ENCODE results near the gene CLDN6.

CLDN6 gene

DNA sequence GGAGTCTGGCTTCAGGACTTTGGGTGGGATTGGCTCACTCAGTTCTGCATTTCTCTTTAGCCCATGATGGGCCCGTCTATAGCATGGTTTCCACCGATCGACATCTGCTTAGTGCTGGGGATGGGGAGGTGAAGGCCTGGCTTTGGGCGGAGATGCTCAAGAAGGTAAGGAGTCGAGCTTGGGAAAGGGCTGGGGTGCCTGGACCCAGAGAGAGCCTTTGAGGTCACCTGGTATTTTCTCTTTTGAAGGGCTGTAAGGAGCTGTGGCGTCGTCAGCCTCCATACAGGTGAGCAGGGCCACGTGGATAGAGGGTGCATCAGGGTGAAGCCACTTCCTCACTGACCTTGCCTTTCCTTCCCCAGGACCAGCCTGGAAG, 8.0 kb upstream of the CLDN6 start:
- TF ChIP-seq, protein P1, sequence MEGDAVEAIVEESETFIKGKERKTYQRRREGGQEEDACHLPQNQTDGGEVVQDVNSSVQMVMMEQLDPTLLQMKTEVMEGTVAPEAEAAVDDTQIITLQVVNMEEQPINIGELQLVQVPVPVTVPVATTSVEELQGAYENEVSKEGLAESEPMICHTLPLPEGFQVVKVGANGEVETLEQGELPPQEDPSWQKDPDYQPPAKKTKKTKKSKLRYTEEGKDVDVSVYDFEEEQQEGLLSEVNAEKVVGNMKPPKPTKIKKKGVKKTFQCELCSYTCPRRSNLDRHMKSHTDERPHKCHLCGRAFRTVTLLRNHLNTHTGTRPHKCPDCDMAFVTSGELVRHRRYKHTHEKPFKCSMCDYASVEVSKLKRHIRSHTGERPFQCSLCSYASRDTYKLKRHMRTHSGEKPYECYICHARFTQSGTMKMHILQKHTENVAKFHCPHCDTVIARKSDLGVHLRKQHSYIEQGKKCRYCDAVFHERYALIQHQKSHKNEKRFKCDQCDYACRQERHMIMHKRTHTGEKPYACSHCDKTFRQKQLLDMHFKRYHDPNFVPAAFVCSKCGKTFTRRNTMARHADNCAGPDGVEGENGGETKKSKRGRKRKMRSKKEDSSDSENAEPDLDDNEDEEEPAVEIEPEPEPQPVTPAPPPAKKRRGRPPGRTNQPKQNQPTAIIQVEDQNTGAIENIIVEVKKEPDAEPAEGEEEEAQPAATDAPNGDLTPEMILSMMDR (IDR thresholded peaks at IDR 0.05; ENCODE audit: low read depth, low read length): no peak

GRCh38 chr16:3025032-3026002, 7.3 kb upstream of the CLDN6 start:
- no peak overlapping the region for H3K4me3 ChIP-seq (ENCODE audit: low read depth, low read length)
- TF ChIP-seq, protein P1 (IDR thresholded peaks at IDR 0.05; ENCODE audit: low read depth, low read length): no peak

More for the DNA sequence above, 8.0 kb upstream of the CLDN6 start:
- H3K4me3 ChIP-seq (ENCODE audit: low read depth, low read length): no peak overlapping the region

- TF ChIP-seq, protein P1 (IDR thresholded peaks at IDR 0.05; ENCODE audit: low read depth, low read length): no peak
- peak within 1 kb of the TSS; percentile 93 for H3K4me3 ChIP-seq (ENCODE audit: low read depth, low read length)
These were observed 5.9 kb upstream of the CLDN6 start, which contains the start of the genes HCFC1R1 and THOC6 for GRCh38 chr16:3023669-3024478. TSS of gene HCFC1R1 (minus strand) at chr16:3023942. CDS start at chr16:3023941, 1 bp downstream. TSS of gene THOC6 (plus strand) at chr16:3024035. CDS start at chr16:3024327, 292 bp downstream.

DNA sequence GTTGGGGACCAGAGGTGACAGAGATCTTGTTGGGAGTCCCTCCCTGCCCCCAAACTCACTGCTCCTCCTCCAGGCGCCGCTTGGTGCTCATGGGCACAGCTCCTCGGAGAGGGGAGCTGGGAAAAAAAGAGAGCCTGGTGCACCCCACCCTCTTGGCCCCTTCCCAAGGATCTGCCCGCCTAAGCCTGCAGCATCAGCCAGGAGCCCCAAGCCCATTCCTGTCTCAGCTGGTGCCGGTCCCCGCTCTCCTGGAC, 5.4 kb upstream of the CLDN6 start:
- peak overlapping the region; percentile 93 for H3K4me3 ChIP-seq (ENCODE audit: low read depth, low read length)
- TF ChIP-seq, protein P1 (IDR thresholded peaks at IDR 0.05; ENCODE audit: low read depth, low read length): no peak

- peak overlapping the region; percentile 93 for H3K4me3 ChIP-seq (ENCODE audit: low read depth, low read length)
- TF ChIP-seq, protein P1 (IDR thresholded peaks at IDR 0.05; ENCODE audit: low read depth, low read length): no peak
These were observed 4.9 kb upstream of the CLDN6 start for GRCh38 chr16:3022684-3023414.

DNA sequence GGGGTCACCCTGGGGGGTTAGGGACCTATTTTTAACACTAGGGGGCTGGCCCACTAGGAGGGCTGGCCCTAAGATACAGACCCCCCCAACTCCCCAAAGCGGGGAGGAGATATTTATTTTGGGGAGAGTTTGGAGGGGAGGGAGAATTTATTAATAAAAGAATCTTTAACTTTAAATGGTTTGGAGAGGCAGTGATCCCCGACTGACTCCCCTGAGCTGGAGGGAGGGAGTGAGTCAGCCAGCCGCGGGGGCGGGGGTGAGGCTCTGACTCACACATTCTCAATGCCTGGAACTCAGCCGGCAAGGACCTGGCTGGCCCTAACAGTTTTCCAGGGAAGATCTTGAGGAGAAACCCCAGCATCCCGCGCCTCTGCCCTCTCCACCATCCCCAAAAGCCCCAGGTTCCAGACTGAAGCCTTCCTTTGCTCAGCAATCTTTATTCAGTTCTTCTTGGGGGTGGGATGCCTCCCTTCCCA, 4.3 kb upstream of the CLDN6 start:
- TF ChIP-seq, protein P1 (IDR thresholded peaks at IDR 0.05; ENCODE audit: low read depth, low read length): no peak
- peak overlapping the region; percentile 93 for H3K4me3 ChIP-seq (ENCODE audit: low read depth, low read length)
